ENCODE measurements around the gene SMCHD1.
"Not testable (repeated sequence)": the region's sequence is repeated elsewhere in the genome, so short reads cannot be mapped to it uniquely, and the experiment has no call there.

SMCHD1 gene

DNA sequence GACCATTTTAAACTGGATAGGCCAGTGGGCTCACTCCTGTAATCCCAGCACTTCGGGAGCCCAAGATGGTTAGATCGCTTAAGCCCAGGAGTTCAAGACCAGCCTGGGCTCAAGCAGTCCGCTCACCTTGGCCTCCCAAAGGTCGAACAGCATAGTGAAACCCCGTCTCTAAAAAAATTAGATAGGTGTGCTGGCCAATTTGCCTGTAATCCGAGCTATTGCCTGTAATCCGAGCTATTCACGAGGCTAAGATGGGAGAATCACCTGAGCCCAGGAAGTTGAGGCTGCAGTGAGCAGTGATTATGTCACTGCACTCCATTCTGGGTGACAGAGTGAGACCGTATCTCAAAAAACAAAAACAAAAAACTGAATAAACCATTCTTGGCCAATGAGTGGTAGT is 138.6 kb downstream of the SMCHD1 start:
- Histone ChIP-seq H3K9me3 (ENCODE audit: control insufficient read depth, insufficient read depth, low read length) (no peaks in the 10 kb centered on the region), H3K4me1 (ENCODE audit: insufficient read depth, low read length) (no peaks in the 10 kb centered on the region), H3K9ac (ENCODE audit: low read depth, low read length) (no peak overlapping the region), H3K36me3 (ENCODE audit: insufficient read depth, low read length) (no peaks in the 10 kb centered on the region; the same call in 1 of the 2 replicates)

DNA sequence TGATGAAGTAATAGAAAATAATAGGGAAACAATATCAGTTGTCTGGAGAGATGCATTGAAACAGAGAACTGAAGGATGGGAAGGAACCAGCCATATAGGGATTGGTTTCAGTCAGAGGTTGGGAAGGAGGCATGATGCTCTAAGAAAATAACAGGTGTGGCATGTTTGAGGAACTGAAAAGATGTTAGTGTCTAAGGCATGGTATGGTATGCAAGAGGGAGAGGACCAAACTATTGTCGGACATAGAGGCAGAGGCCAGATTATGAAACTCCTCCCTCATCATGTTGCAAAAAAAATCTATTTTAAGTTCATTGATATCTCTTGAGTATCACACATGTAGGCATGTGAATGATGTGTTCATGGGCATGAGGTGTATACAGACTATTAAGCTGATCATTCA is 142.4 kb downstream of the SMCHD1 start:
- H3K9ac ChIP-seq (ENCODE audit: low read depth, low read length) = no peak overlapping the region
- H3K9me3 ChIP-seq (ENCODE audit: control insufficient read depth, insufficient read depth, low read length) = no peaks in the 10 kb centered on the region
- H3K36me3 ChIP-seq (ENCODE audit: insufficient read depth, low read length) = no peaks in the 10 kb centered on the region; the same call in 1 of the 2 replicates
- H3K4me1 ChIP-seq (ENCODE audit: insufficient read depth, low read length) = no peaks in the 10 kb centered on the region

DNA sequence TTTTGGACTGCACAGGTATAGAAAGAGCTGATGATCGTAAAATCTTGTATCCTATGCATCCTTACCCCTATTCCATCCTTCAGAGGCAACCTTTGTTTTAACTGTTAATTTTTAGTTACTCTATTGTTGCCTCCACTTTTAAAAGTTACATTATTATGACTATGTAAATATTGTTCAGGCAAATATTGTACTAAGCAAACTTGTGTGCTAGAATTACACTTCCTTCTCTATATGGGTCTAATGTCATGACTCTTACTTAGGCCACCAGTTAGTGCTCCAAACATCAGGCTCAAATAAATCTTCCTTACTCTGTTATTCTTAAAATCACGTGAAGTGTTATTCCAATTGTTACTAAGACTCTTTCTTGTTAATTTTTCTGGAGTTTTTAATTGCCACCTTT is 143.8 kb downstream of the SMCHD1 start:
- no peaks in the 10 kb centered on the region for H3K4me1 ChIP-seq (ENCODE audit: insufficient read depth, low read length)
- no peak overlapping the region for H3K9ac ChIP-seq (ENCODE audit: low read depth, low read length)
- H3K9me3 ChIP-seq (ENCODE audit: control insufficient read depth, insufficient read depth, low read length) = no peaks in the 10 kb centered on the region
- no peaks in the 10 kb centered on the region; the same call in 1 of the 2 replicates for H3K36me3 ChIP-seq (ENCODE audit: insufficient read depth, low read length)

DNA sequence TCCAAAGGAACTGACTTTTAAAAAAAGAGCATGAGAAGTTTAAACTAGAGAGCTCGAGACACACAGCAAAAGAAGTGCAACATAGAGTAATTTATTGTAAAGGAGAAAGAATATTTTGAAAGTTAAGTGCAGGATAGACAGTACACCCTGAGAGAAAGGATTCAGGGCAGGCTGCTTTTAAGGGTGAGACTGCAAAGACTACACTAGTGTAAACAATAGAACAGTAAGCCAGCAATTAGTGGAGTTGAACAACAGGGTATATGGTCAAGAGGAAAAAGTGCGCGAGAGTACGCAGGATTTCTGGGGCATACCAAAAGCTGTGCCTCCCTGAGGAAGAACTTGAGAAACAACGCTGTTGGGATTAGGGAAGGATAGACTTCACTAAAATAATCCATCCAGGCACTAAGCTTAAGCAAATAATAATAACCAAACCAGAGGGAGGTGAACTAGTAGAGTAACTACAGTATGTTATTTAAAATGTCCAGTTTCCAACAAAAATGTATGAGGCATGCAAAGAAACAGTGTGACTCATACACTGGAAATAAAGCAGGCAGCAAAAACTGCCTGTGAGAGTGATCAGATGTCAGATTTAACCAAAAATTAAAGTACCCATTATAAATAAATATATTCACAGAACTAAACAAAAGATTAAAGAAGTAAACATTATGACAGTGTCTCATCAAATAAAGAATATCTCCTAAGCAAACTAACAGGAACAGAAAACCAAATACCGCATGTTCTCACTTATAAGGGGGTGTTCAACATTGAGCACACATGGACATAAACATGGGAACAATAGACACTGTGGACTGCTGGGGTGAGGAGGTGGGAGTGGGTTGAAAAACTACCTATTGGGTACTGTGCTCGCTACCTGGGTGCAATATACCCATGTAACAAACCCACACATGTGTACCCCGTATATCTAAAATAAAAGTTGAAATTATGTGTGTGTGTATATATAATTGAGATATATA is 150.7 kb downstream of the SMCHD1 start:
- Histone ChIP-seq H3K9me3 (ENCODE audit: control insufficient read depth, insufficient read depth, low read length) (no peaks in the 10 kb centered on the region), H3K36me3 (ENCODE audit: insufficient read depth, low read length) (no peaks in the 10 kb centered on the region), H3K4me1 (ENCODE audit: insufficient read depth, low read length) (no peaks in the 10 kb centered on the region), H3K9ac (ENCODE audit: low read depth, low read length) (no peak overlapping the region)

DNA sequence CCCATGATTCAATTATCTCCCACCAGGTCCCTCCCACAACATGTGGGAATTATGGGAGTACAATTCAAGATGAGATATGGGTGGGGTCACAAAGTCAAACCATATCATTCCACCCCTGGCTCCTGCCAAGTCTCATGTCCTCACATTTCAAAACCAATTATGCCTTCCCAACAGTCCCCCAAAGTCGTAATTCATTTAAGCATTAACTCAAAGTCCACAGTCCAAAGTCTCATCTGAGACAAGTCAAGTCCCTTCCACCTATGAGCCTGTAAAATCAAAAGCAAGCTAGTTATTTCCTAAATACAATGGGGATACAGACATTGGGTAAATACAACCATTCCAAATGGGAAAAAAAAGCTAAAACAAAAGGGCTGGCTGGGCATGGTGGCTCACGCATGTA is 153.1 kb downstream of the SMCHD1 start:
- H3K9ac ChIP-seq (ENCODE audit: low read depth, low read length); H3K4me1 ChIP-seq (ENCODE audit: insufficient read depth, low read length); H3K9me3 ChIP-seq (ENCODE audit: control insufficient read depth, insufficient read depth, low read length); H3K36me3 ChIP-seq (ENCODE audit: insufficient read depth, low read length): not testable (repeated sequence)

DNA sequence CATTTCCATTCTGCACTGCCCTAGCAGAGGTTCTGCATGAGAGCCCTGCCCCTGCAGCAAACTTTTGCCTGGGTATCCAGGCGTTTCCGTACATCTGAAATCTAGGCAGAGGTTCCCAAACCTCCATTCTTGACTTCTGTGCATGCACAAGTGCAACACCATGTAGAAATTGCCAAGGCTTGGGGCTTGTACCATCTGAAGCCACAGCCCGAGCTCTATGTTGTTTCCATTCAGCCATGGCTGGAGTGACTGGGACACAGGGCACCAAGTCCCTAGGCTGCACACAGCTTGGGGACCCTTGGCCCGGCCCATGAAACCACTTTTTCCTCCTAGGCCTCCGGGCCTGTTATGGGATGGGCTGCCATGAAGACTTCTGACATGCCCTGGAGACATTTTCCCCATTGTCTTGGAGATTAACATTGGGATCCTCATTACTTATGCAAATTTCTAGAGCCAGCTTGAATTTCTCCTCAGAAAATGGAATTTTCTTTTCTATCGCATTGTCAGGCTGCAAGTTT is 154.2 kb downstream of the SMCHD1 start:
- not testable (repeated sequence) for H3K4me1 ChIP-seq (ENCODE audit: insufficient read depth, low read length); H3K36me3 ChIP-seq (ENCODE audit: insufficient read depth, low read length); H3K9ac ChIP-seq (ENCODE audit: low read depth, low read length); H3K9me3 ChIP-seq (ENCODE audit: control insufficient read depth, insufficient read depth, low read length)

DNA sequence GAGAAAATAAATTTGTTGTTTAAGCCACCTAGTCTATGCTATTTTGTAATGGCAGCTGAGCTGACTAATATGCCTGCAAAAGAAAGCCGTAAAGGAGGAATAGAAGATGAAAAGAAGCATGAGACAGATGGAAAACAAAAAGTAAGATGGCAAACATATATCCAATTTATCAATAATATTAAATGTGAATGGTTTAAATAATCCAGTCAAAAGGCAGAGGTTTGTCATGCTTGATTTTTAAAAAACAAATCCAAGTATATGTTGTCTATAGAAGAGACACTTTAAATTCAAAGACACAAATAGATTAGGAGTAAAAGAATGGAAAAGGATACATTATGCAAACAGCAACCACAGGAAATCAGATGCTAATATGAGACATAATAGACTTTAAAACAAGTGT is 155.9 kb downstream of the SMCHD1 start:
- Histone ChIP-seq H3K9me3 (ENCODE audit: control insufficient read depth, insufficient read depth, low read length) (peaks cover 11% of the 10 kb centered on the region), H3K4me1 (ENCODE audit: insufficient read depth, low read length) (no peaks in the 10 kb centered on the region), H3K9ac (ENCODE audit: low read depth, low read length) (no peak overlapping the region), H3K36me3 (ENCODE audit: insufficient read depth, low read length) (no peaks in the 10 kb centered on the region)

DNA sequence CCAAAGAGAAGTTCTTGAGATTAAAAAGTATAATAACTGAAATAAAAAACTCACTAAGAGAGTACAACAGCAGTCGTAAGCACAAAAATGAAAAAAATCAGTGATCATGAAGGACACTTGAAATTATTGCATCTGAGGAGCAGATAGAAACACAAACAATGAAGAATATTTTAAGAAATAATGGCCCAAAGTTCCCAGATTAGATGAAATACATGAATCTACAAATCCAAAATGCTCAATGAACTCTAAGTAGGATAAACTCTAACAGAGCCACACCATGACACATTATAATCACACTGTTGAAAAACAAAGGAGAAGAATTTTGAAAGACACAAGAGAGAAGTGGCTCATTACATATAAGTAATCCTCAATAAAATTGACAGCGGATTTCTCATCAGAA is 159.4 kb downstream of the SMCHD1 start:
- H3K9ac ChIP-seq (ENCODE audit: low read depth, low read length) = no peak overlapping the region
- no peaks in the 10 kb centered on the region for H3K4me1 ChIP-seq (ENCODE audit: insufficient read depth, low read length)
- H3K9me3 ChIP-seq (ENCODE audit: control insufficient read depth, insufficient read depth, low read length) = peaks cover 11% of the 10 kb centered on the region
- no peaks in the 10 kb centered on the region for H3K36me3 ChIP-seq (ENCODE audit: insufficient read depth, low read length)

DNA sequence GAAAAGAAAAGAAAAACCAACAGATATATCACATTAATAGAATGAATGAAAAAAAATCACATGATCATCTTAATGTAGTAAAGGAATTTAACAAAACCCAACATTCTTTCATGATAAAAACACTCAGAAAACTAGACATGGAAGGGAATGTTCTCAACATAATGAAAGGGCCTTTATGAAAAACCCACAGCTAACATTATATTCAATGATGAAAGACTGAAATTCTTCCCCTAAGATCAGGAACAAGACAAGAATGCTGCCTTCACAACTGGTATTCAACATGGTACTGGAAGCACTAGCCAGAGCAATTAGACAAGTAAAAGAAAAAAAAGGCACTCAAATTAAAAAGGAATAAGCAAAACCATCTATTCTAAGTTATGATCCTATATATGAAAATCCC is 162.8 kb downstream of the SMCHD1 start:
- peaks cover 11% of the 10 kb centered on the region for H3K9me3 ChIP-seq (ENCODE audit: control insufficient read depth, insufficient read depth, low read length)

DNA sequence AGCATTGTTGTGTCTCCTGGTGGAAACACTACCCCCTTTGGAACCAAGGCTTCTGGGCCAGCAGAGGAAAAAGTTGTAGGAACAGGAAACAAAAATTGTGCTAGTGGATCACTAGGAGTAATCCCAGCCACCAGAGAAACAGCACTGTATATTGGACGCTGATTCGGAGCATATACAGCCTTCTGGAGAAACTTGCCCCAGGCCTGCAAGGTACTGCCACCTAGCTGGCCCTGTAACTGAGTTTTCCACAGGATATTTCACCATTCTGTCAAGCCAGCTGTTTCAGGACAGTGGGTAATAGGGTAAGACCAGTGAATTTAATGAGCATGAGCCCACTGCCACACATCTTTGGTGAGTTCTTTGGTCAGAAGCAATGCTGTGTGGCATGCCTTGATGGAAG is 166.2 kb downstream of the SMCHD1 start:
- H3K4me1 ChIP-seq (ENCODE audit: insufficient read depth, low read length) = peaks cover 2% of the 10 kb centered on the region; the same call in 1 of the 2 replicates
- H3K9me3 ChIP-seq (ENCODE audit: control insufficient read depth, insufficient read depth, low read length) = no peaks in the 10 kb centered on the region
- no peaks in the 10 kb centered on the region for H3K36me3 ChIP-seq (ENCODE audit: insufficient read depth, low read length)
- H3K9ac ChIP-seq (ENCODE audit: low read depth, low read length) = no peak overlapping the region

More for the DNA sequence above, 162.8 kb downstream of the SMCHD1 start:
- no peaks in the 10 kb centered on the region for H3K36me3 ChIP-seq (ENCODE audit: insufficient read depth, low read length)
- H3K4me1 ChIP-seq (ENCODE audit: insufficient read depth, low read length) = no peaks in the 10 kb centered on the region
- H3K9ac ChIP-seq (ENCODE audit: low read depth, low read length) = no peak overlapping the region

DNA sequence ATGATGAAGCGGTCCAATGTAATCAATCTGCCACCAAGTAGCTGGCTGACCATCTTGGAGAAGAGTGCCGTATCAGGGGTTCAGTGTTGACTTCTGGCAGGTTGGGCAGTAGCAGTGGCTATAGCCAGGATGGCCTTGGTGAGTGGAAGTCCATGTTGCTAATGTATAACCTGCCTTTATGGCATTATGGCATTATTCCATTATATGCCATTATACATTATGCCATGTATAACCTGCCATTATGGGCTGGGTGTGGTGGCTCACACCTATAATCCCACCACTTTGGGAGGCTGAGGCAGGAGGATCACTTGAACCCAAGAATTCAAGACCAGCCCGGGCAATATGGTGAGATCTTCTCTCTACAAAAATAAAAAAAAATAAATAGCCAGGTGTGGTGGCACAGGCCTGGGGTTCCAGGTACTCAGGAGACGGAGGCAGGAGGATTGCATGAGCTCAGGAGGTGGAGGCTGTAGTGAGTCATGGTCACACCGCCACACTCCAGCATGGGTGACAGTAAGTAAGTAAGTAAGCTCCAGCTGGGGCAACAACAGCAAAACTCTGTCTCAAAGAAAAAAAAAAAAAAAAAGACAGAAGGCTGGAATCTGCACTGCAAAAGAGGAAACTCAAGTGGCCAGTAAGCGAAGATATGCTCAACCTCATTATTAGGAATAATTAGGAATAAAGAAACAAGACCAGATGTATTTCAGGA is 166.8 kb downstream of the SMCHD1 start:
- Histone ChIP-seq H3K9me3 (ENCODE audit: control insufficient read depth, insufficient read depth, low read length) (no peaks in the 10 kb centered on the region), H3K36me3 (ENCODE audit: insufficient read depth, low read length) (no peaks in the 10 kb centered on the region), H3K9ac (ENCODE audit: low read depth, low read length) (no peak overlapping the region), H3K4me1 (ENCODE audit: insufficient read depth, low read length) (peaks cover 4% of the 10 kb centered on the region; the same call in 1 of the 2 replicates)

DNA sequence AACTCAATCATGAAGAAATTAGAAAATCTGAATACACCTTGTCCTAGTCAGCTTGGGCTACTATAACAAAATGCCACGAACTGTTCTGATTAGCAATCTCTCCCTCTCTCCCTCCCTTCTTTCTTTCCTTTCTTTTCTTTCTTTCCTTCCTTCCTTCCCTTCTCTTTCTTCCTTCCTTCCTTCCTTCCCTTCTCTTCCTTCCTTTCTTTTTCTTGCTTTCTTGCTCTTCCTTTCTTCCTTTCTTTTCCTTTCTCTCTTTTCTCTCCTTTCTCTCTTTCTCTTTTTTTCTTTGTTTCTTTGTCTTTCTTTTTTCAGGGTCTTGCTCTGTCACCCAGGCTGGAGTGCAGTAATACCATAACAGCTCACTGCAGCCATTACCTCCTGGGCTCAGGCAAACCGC is 167.7 kb downstream of the SMCHD1 start:
- H3K9ac ChIP-seq (ENCODE audit: low read depth, low read length) = no peak overlapping the region
- no peaks in the 10 kb centered on the region for H3K9me3 ChIP-seq (ENCODE audit: control insufficient read depth, insufficient read depth, low read length)

DNA sequence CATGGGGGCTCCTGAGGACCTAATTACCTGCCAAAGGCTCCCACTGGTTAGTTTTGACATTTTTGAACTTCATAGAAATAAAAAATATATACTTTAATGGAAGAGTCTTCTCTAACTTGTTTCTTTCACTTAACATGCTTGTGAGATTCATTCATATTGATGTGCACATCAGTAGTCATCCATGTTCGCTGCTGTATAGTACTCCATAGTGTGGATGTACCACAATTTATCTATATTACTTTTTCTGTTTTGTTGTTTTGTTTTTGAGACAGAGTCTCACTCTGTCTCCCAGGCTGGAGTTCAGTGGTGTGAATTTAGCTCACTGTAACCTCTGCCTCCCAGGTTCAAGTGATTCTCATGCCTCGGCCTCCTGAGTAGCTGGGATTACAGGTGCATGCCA is 168.4 kb downstream of the SMCHD1 start:
- H3K9me3 ChIP-seq (ENCODE audit: control insufficient read depth, insufficient read depth, low read length) = no peaks in the 10 kb centered on the region
- H3K36me3 ChIP-seq (ENCODE audit: insufficient read depth, low read length) = no peaks in the 10 kb centered on the region

More for the DNA sequence above, 167.7 kb downstream of the SMCHD1 start:
- H3K4me1 ChIP-seq (ENCODE audit: insufficient read depth, low read length) = peaks cover 4% of the 10 kb centered on the region; the same call in 1 of the 2 replicates
- H3K36me3 ChIP-seq (ENCODE audit: insufficient read depth, low read length) = no peaks in the 10 kb centered on the region

DNA sequence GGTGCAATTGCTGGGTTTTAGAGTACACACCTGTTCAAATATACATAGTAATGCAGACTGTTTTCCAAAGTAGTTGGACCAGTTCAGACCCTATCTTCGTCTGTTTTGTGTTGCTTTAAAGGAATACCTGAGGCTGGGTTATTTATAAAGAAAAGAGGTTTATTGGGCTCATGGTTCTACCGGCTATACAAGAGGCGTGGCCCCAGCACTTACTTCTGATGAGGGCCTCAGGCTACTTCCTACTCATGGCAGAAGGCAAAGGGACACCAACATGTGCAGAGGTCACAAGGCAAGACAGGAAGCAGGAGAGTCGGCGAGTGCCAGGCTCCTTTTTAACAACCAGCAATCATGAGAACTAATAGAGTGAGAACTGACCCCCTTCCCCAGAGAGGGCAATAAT is 169.3 kb downstream of the SMCHD1 start:
- no peak overlapping the region for H3K9ac ChIP-seq (ENCODE audit: low read depth, low read length)
- no peaks in the 10 kb centered on the region for H3K9me3 ChIP-seq (ENCODE audit: control insufficient read depth, insufficient read depth, low read length)
- no peaks in the 10 kb centered on the region for H3K36me3 ChIP-seq (ENCODE audit: insufficient read depth, low read length)
- peaks cover 4% of the 10 kb centered on the region; the same call in 1 of the 2 replicates for H3K4me1 ChIP-seq (ENCODE audit: insufficient read depth, low read length)

More for the DNA sequence above, 168.4 kb downstream of the SMCHD1 start:
- no peak overlapping the region for H3K9ac ChIP-seq (ENCODE audit: low read depth, low read length)
- peaks cover 4% of the 10 kb centered on the region; the same call in 1 of the 2 replicates for H3K4me1 ChIP-seq (ENCODE audit: insufficient read depth, low read length)
